HCT116 (cell line): ENCODE results near the gene SPG21. TPM values are rescaled to one million over a fixed set of nuclear protein-coding genes. Genes with fewer than 3 reads are reported as not detected.

Source experiments
- ATAC-seq: fragments of 200-7000 bp; cut with Tn5 transposase; 2 replicates; pipeline ENCODE4 v1.9.1; 2020; ENCODE audit warnings: mild to moderate bottlenecking, moderate library complexity
- BruUV-seq: library from RNA; stranded (reverse); fragments of 400-500 nt; replicated peaks from 2 replicates; lab custom pipeline; 2021; lab: Mats Ljungman, UMichigan
- CTCF ChIA-PET: fragments of 300-600 bp; sonication (Branson Sonifier 250); formaldehyde crosslinking; loops from one replicate; lab custom pipeline; 2021; ENCODE audit warnings: antibody characterized with exemption; lab: Charles Lee
- POLR2A ChIA-PET: fragments of 300-600, 350-600 bp; sonication (Branson Sonifier 250); formaldehyde crosslinking; loops from one replicate; lab custom pipeline; 2021; ENCODE audit warnings: antibody characterized with exemption; lab: Charles Lee
- RAD21 ChIA-PET, 2 experiments: fragments of 300-600 bp; sonication (Branson Sonifier 250); formaldehyde crosslinking; loops; one replicate each; lab custom pipeline; 2023; ENCODE audit warnings: low total read pairs in 2 of 2; ENCODE audit not compliant: uncharacterized antibody in 2 of 2, unreplicated experiment in 2 of 2, low non-redundant PET in 1 of 2; lab: Charles Lee
- DNase-seq: peaks from one replicate; pipeline ENCODE4 v3.0.0-alpha.2; 2010; ENCODE audit warnings: low read depth, low spot score
- H2AFZ ChIP-seq: fragments of 200-600 bp; shearing (Covaris generic), sonication (generic); 2 replicates; pipeline ENCODE4 v1.6.1; 2017; ENCODE audit warnings: low read depth, mixed run types, mixed read lengths, antibody characterized with exemption, low read length; ENCODE audit not compliant: poor library complexity, severe bottlenecking
- H3K27ac ChIP-seq: 2 replicates; pipeline ENCODE4 v1.5.1; 2012; ENCODE audit warnings: low read depth, low read length
- H3K27me3 ChIP-seq: fragments of 200-600 bp; sonication (generic); 2 replicates; pipeline ENCODE4 v1.6.1; 2016; ENCODE audit warnings: mixed run types, low read length, mixed read lengths; ENCODE audit not compliant: insufficient read depth
- H3K36me3 ChIP-seq, 2 experiments: fragments of 200-500 bp in 1 of 2; fragments of 200-600 bp in 1 of 2; sonication (Bioruptor generic) in 1 of 2; sonication (generic) in 1 of 2; 2 replicates each; pipeline versions ENCODE4 v1.5.1 to v1.6.1; 2014 to 2016; ENCODE audit warnings: low read length in 2 of 2, inconsistent platforms in 1 of 2, mixed read lengths in 1 of 2, mixed run types in 1 of 2; ENCODE audit not compliant: insufficient read depth in 2 of 2, control insufficient read depth in 1 of 2
- H3K4me1 ChIP-seq, 2 experiments: fragments of 200-600 bp in 1 of 2; sonication (generic) in 1 of 2; 2 replicates each; pipeline versions ENCODE4 v1.5.1 to v1.6.1; 2012 to 2017; ENCODE audit warnings: low read length in 2 of 2, inconsistent platforms in 1 of 2, mild to moderate bottlenecking in 1 of 2, mixed read lengths in 1 of 2, mixed run types in 1 of 2, moderate library complexity in 1 of 2; ENCODE audit not compliant: insufficient read depth in 2 of 2, control insufficient read depth in 1 of 2
- H3K4me2 ChIP-seq: fragments of 200-600 bp; sonication (generic); 2 replicates; pipeline ENCODE4 v1.6.1; 2017; ENCODE audit warnings: mixed run types, low read length, mixed read lengths
- H3K4me3 ChIP-seq, 2 experiments: fragments of 200-600 bp in 1 of 2; sonication (generic) in 1 of 2; replicated peaks in 1 of 2; 2 replicates each; pipeline ENCODE4 v1.5.1; 2011 to 2016; ENCODE audit warnings: low read length in 2 of 2, control low read depth in 1 of 2, low read depth in 1 of 2, mild to moderate bottlenecking in 1 of 2, mixed read lengths in 1 of 2, mixed run types in 1 of 2
- H3K79me2 ChIP-seq: fragments of 200-600 bp; sonication (generic); 2 replicates; pipeline ENCODE4 v1.6.1; 2017; ENCODE audit warnings: mild to moderate bottlenecking, mixed run types, low read length, moderate library complexity, mixed read lengths; ENCODE audit not compliant: insufficient read depth
- H3K9ac ChIP-seq: fragments of 200-600 bp; sonication (generic); 2 replicates; pipeline ENCODE4 v1.6.1; 2016; ENCODE audit warnings: low read length, mixed read lengths
- H3K9me2 ChIP-seq: fragments of 200-600 bp; sonication (generic), shearing (Covaris generic); 2 replicates; pipeline ENCODE4 v1.6.1; 2017; ENCODE audit warnings: mixed run types, mild to moderate bottlenecking, moderate library complexity; ENCODE audit not compliant: insufficient read depth
- H3K9me3 ChIP-seq, 2 experiments: fragments of 200-500 bp in 1 of 2; fragments of 200-600 bp in 1 of 2; sonication (Bioruptor generic) in 1 of 2; sonication (generic) in 1 of 2; 2 replicates each; pipeline ENCODE4 v1.6.1; 2014 to 2017; ENCODE audit warnings: low read length in 2 of 2, mixed read lengths in 2 of 2, inconsistent platforms in 1 of 2, low read depth in 1 of 2, mild to moderate bottlenecking in 1 of 2, mixed run types in 1 of 2, moderate library complexity in 1 of 2; ENCODE audit not compliant: control insufficient read depth in 1 of 2, insufficient read depth in 1 of 2
- H4K20me1 ChIP-seq: fragments of 200-600 bp; sonication (generic), shearing (Covaris generic); 2 replicates; pipeline ENCODE4 v1.6.1; 2017; ENCODE audit warnings: mixed run types, mild to moderate bottlenecking, moderate library complexity; ENCODE audit not compliant: insufficient read depth
- EZH2phosphoT487 ChIP-seq: fragments of 200-600 bp; IDR thresholded peaks from 2 replicates; pipeline ENCODE4 v1.6.1; 2018; ENCODE audit warnings: antibody characterized with exemption, borderline replicate concordance
- FOSL1 ChIP-seq: IDR thresholded peaks from 2 replicates; pipeline ENCODE4 v1.6.1; 2012; ENCODE audit warnings: low read depth
- MAX ChIP-seq: IDR thresholded peaks from 2 replicates; pipeline ENCODE4 v1.6.1; 2012
- SP1 ChIP-seq: IDR thresholded peaks from 2 replicates; pipeline ENCODE4 v1.6.1; 2012; ENCODE audit warnings: low read depth
- SRF ChIP-seq: IDR thresholded peaks from 2 replicates; pipeline ENCODE4 v1.6.1; 2012; ENCODE audit warnings: low read depth
- YY1 ChIP-seq: IDR thresholded peaks from 2 replicates; pipeline ENCODE4 v1.6.1; 2011; ENCODE audit warnings: low read length, low read depth, moderate library complexity, mild to moderate bottlenecking; ENCODE audit not compliant: insufficient replicate concordance; ENCODE audit errors: extremely low read depth
- ZFX ChIP-seq: fragments of 450-650 bp; IDR thresholded peaks from 2 replicates; pipeline ENCODE4 v1.6.1; 2017
- ZNF274 ChIP-seq: fragments of 200-500 bp; sonication (Bioruptor generic); IDR thresholded peaks from 2 replicates; pipeline ENCODE4 v1.6.1; 2014; ENCODE audit warnings: mild to moderate bottlenecking, low read depth, low read length, inconsistent platforms
- intact Hi-C: fragments of 100-400 bp; cut with micrococcal nuclease; formaldehyde crosslinking; loops from 2 replicates; pipeline ENCODE4 v1.10.0; 2022
- total RNA-seq: library from RNA; stranded (reverse); gene quantifications from one replicate; pipeline ENCODE4 v1.2.1, GENCODE V29; 2021; ENCODE audit not compliant: unreplicated experiment
- TF ChIP-seq, protein P1 (sequence below): IDR thresholded peaks from 2 replicates; pipeline ENCODE4 v1.6.1; 2012; ENCODE audit warnings: low read depth

The SPG21 gene
- total RNA-seq, 1 experiment from 2014 or later = 72.7 TPM

DNA sequence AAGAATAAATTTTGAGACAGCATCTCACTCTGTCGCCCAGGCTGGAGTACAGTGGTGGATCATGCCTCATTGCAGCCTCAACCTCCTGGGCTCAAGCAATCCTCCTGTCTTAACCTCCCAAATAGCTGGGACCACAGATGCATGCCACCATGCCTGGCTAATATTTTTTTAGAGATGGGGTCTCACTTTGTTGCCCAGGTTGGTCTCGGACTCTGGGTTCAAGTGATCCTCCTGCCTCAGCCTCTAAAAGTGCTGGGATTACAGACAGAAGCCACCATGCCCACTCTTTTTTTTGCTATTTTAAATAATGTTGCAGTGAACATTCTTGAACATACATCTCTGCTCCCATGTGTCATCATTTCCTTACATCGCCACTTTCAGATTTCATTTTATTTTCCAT is 48.7 kb upstream of the SPG21 start:
- ATAC-seq (no peak), DNase-seq (no peak)
- ChIA-PET RAD21 (no interaction called here), POLR2A (no interaction called here), CTCF (no interaction called here)
- peaks cover 0 to 14% of the 10 kb centered on the region in 2 experiments; a peak in 3 of 4 replicates for H3K4me1 ChIP-seq
- H3K27ac ChIP-seq = no peak overlapping the region
- H3K27me3 ChIP-seq = no peaks in the 10 kb centered on the region
- no peaks in the 10 kb centered on the region for H3K79me2 ChIP-seq
- no peaks in the 10 kb centered on the region for H3K9me2 ChIP-seq
- no peak overlapping the region for H3K4me3 ChIP-seq
- H2AFZ ChIP-seq = no peak overlapping the region
- no peaks in the 10 kb centered on the region for H3K36me3 ChIP-seq
- H4K20me1 ChIP-seq = no peaks in the 10 kb centered on the region
- TF ChIP-seq YY1 = no peak
- TF ChIP-seq ZNF274 = no peak
- no peak for TF ChIP-seq SP1
- TF ChIP-seq, protein P1, sequence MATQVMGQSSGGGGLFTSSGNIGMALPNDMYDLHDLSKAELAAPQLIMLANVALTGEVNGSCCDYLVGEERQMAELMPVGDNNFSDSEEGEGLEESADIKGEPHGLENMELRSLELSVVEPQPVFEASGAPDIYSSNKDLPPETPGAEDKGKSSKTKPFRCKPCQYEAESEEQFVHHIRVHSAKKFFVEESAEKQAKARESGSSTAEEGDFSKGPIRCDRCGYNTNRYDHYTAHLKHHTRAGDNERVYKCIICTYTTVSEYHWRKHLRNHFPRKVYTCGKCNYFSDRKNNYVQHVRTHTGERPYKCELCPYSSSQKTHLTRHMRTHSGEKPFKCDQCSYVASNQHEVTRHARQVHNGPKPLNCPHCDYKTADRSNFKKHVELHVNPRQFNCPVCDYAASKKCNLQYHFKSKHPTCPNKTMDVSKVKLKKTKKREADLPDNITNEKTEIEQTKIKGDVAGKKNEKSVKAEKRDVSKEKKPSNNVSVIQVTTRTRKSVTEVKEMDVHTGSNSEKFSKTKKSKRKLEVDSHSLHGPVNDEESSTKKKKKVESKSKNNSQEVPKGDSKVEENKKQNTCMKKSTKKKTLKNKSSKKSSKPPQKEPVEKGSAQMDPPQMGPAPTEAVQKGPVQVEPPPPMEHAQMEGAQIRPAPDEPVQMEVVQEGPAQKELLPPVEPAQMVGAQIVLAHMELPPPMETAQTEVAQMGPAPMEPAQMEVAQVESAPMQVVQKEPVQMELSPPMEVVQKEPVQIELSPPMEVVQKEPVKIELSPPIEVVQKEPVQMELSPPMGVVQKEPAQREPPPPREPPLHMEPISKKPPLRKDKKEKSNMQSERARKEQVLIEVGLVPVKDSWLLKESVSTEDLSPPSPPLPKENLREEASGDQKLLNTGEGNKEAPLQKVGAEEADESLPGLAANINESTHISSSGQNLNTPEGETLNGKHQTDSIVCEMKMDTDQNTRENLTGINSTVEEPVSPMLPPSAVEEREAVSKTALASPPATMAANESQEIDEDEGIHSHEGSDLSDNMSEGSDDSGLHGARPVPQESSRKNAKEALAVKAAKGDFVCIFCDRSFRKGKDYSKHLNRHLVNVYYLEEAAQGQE = no peak
- TF ChIP-seq SRF = no peak
- intact Hi-C loops = no loop called here
- H3K4me2 ChIP-seq = no peak overlapping the region
- H3K9me3 ChIP-seq = no peaks in the 10 kb centered on the region
- no TSS peak for BruUV-seq
- no peak overlapping the region for H3K9ac ChIP-seq

- no peak overlapping the region for H3K27ac ChIP-seq
- ATAC-seq (no peak), DNase-seq (no peak)
- TF ChIP-seq YY1 (no peak), MAX (no peak), EZH2phosphoT487 (no peak), ZFX (no peak), FOSL1 (no peak)
- H3K9ac ChIP-seq = no peak overlapping the region
- no peaks in the 10 kb centered on the region for H3K79me2 ChIP-seq
- H3K4me3 ChIP-seq = no peak overlapping the region
- peaks cover 0 to 16% of the 10 kb centered on the region in 2 experiments; a peak in 3 of 4 replicates for H3K4me1 ChIP-seq
- no peaks in the 10 kb centered on the region for H4K20me1 ChIP-seq
- POLR2A ChIA-PET = no interaction called here
- no peak overlapping the region for H2AFZ ChIP-seq
- intact Hi-C loops = no loop called here
- no peaks in the 10 kb centered on the region for H3K36me3 ChIP-seq
- RAD21 ChIA-PET = no interaction called here
- no TSS peak for BruUV-seq
- CTCF ChIA-PET = no interaction called here
- H3K27me3 ChIP-seq = no peaks in the 10 kb centered on the region
- H3K9me3 ChIP-seq = no peaks in the 10 kb centered on the region
- no peaks in the 10 kb centered on the region for H3K9me2 ChIP-seq
- no peak overlapping the region for H3K4me2 ChIP-seq
Observed at GRCh38 chr15:65037309-65037708, 47.6 kb upstream of the SPG21 start.
